D341Med (cell line): Measurements from ENCODE around the gene TMEM167B.

Source experiments
- DNase-seq: peaks from one replicate; pipeline ENCODE4 v3.0.0; 2012; ENCODE audit warnings: low spot score

TMEM167B gene

GRCh38 chr1:109083501-109083900 lies 7.1 kb upstream of the TMEM167B start:
- no peak for DNase-seq

- DNase-seq: no peak
These were observed 6.6 kb upstream of the TMEM167B start for GRCh38 chr1:109083923-109084322.

- DNase-seq: no peak
These were observed 5.7 kb upstream of the TMEM167B start for GRCh38 chr1:109084563-109085517.

GRCh38 chr1:109089242-109090015 lies 1.1 kb upstream of the TMEM167B start:
- DNase-seq: peak; percentile 78

GRCh38 chr1:109091078-109091838 lies 694 bp downstream of the TMEM167B start:
- no peak for DNase-seq

GRCh38 chr1:109091839-109092193 lies 1.3 kb downstream of the TMEM167B start:
- DNase-seq: no peak

- DNase-seq: no peak
These were observed 3.8 kb downstream of the TMEM167B start for GRCh38 chr1:109094377-109094803.

GRCh38 chr1:109094871-109095270 lies 4.3 kb downstream of the TMEM167B start:
- DNase-seq: no peak

- DNase-seq: no peak
These were observed 5.1 kb downstream of the TMEM167B start for GRCh38 chr1:109095631-109096030.

- DNase-seq: no peak
These were observed 5.6 kb downstream of the TMEM167B start for GRCh38 chr1:109096120-109096519.

GRCh38 chr1:109099938-109100773 lies 9.6 kb downstream of the TMEM167B start:
- peak; percentile 93 for DNase-seq

GRCh38 chr1:109104364-109105151 lies 14.0 kb downstream of the TMEM167B start:
- no peak for DNase-seq

- no peak for DNase-seq
These were observed 15.3 kb downstream of the TMEM167B start for GRCh38 chr1:109105881-109106280.

- DNase-seq: no peak
These were observed 17.2 kb downstream of the TMEM167B start for GRCh38 chr1:109107785-109108184.

- DNase-seq: no peak
These were observed 19.3 kb downstream of the TMEM167B start for GRCh38 chr1:109109906-109110305.

- DNase-seq: no peak
These were observed 21.0 kb downstream of the TMEM167B start for GRCh38 chr1:109111386-109112055.

- DNase-seq: no peak
These were observed 21.6 kb downstream of the TMEM167B start for GRCh38 chr1:109112056-109112651.

- peak; percentile 90 for DNase-seq
These were observed 22.2 kb downstream of the TMEM167B start for GRCh38 chr1:109112652-109113285.
